Astrocyte (in vitro differentiated cells and primary cell): ENCODE results near the gene NMNAT3.

Source experiments
- EZH2 ChIP-seq: IDR thresholded peaks from 2 replicates; pipeline ENCODE4 v1.6.1; 2012; ENCODE audit warnings: mild to moderate bottlenecking, low read length, inconsistent platforms; ENCODE audit not compliant: insufficient read depth
- TF ChIP-seq, protein P1 (sequence below): IDR thresholded peaks from 2 replicates; pipeline ENCODE4 v1.5.1; 2011; ENCODE audit warnings: low read depth, mild to moderate bottlenecking, inconsistent platforms, low read length, moderate library complexity; ENCODE audit not compliant: insufficient read depth

DNA sequence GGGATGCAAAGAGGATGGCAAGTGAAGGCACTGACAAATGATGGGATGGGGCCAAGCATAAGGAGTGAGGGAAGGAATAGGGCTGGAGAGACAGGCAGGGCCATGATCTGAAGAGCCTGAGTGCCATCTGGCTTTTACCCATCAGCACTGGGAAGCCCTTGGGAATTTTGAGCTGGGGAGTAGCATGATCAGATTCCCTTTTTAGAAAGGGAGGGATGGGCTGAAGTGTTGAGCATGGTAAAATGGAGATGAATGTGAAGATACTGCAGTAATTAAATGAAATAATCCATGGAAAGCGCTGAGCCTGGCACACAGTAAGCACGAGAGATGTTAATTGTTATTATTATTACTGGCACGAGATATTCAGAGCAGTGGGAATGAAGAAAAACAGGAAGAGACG, 148.1 kb downstream of the NMNAT3 start:
- TF ChIP-seq, protein P1, sequence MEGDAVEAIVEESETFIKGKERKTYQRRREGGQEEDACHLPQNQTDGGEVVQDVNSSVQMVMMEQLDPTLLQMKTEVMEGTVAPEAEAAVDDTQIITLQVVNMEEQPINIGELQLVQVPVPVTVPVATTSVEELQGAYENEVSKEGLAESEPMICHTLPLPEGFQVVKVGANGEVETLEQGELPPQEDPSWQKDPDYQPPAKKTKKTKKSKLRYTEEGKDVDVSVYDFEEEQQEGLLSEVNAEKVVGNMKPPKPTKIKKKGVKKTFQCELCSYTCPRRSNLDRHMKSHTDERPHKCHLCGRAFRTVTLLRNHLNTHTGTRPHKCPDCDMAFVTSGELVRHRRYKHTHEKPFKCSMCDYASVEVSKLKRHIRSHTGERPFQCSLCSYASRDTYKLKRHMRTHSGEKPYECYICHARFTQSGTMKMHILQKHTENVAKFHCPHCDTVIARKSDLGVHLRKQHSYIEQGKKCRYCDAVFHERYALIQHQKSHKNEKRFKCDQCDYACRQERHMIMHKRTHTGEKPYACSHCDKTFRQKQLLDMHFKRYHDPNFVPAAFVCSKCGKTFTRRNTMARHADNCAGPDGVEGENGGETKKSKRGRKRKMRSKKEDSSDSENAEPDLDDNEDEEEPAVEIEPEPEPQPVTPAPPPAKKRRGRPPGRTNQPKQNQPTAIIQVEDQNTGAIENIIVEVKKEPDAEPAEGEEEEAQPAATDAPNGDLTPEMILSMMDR, result no peak
- no peak for TF ChIP-seq EZH2
